SK-N-MC (cell line): Measurements from ENCODE around the gene ERGIC1.

Experiments
- DNase-seq: peaks from one replicate; pipeline ENCODE4 v3.0.0-alpha.2; 2011; ENCODE audit warnings: low read depth, low spot score
- H3K27ac ChIP-seq: fragments of 200-600 bp; sonication (generic); 2 replicates; pipeline ENCODE4 v1.5.1; 2016; ENCODE audit warnings: mixed run types
- H3K36me3 ChIP-seq: fragments of 200-600 bp; sonication (generic); 2 replicates; pipeline ENCODE4 v1.6.1; 2017; ENCODE audit warnings: antibody characterized with exemption, low read length, mixed read lengths; ENCODE audit not compliant: insufficient read depth
- H3K4me3 ChIP-seq: fragments of 200-600 bp; sonication (generic); 2 replicates; pipeline ENCODE4 v1.5.1; 2016
- H3K9ac ChIP-seq: fragments of 200-600 bp; sonication (generic); 2 replicates; pipeline ENCODE4 v1.8.0; 2017; ENCODE audit warnings: mixed run types, mixed read lengths; ENCODE audit not compliant: insufficient read length
- H3K9me3 ChIP-seq: fragments of 200-600 bp; sonication (generic); 2 replicates; pipeline ENCODE4 v1.6.1; 2017; ENCODE audit warnings: low read depth, mild to moderate bottlenecking, antibody characterized with exemption, low read length, moderate library complexity, mixed read lengths
- EZH2 ChIP-seq: fragments of 200-600 bp; sonication (generic); IDR thresholded peaks from one replicate; pipeline ENCODE4 v1.6.1; 2017; ENCODE audit warnings: antibody characterized with exemption
- FOXP2 ChIP-seq: optimal IDR thresholded peaks from 2 replicates; pipeline ENCODE3; 2011; ENCODE audit warnings: mild to moderate bottlenecking, moderate library complexity; ENCODE audit not compliant: insufficient read depth; ENCODE audit errors: extremely low read length, control extremely low read depth
- POLR2AphosphoS5 ChIP-seq: IDR thresholded peaks from 2 replicates; pipeline ENCODE4 v1.6.1; 2012; ENCODE audit warnings: mild to moderate bottlenecking, low read depth, low read length, borderline replicate concordance

Gene ERGIC1

DNA sequence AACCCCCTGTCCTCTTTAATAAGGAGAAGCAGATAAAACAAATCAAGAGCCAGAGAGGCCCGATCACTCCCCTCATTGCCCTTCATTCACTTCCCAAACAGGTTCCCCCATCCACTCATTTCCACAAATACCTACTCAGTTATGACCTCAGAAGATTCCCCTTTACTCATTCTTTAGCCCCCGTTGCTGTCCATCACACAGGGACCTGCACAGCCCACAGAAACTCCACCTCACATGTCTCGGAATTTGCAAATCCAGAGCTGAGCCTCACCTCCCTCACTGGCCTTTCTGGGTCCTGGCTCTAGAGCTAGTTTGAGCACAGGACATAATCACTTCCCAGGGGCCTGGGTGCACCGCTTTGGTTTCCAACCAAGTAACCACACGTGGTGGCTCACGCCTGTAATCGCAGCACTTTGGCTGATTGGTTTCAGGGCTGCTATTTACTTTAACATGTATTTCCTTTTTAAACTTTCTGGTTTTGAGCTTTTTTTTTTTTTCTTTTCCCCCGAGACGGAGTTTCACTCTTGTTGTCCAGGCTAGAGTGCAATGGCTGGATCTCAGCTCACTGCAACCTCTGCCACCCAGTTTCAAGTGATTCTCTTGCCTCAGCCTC is 167.3 kb downstream of the ERGIC1 start:
- DNase-seq = no peak
- peaks cover 13% of the 10 kb centered on the region for H3K36me3 ChIP-seq
- no peak overlapping the region for H3K4me3 ChIP-seq
- H3K27ac ChIP-seq = no peak overlapping the region
- TF ChIP-seq POLR2AphosphoS5 (no peak), EZH2 (no peak), FOXP2 (no peak)
- H3K9me3 ChIP-seq = no peaks in the 10 kb centered on the region
- H3K9ac ChIP-seq = no peak overlapping the region
